ENCODE data around the gene SHANK3.

SHANK3 gene

GRCh38 chr22:50699001-50699755 is 26.6 kb downstream of the SHANK3 start:
- no peak for DNase-seq (ENCODE audit: low read depth in 2 of 2)

GRCh38 chr22:50699756-50700386 is 27.2 kb downstream of the SHANK3 start:
- DNase-seq (ENCODE audit: low read depth in 2 of 2): no peak

GRCh38 chr22:50700387-50701075 is 27.9 kb downstream of the SHANK3 start:
- DNase-seq (ENCODE audit: low read depth in 2 of 2): no peak

- no peak for DNase-seq (ENCODE audit: low read depth in 2 of 2)
Measured at GRCh38 chr22:50701076-50701419, 28.4 kb downstream of the SHANK3 start.

GRCh38 chr22:50701428-50702154 is 29.0 kb downstream of the SHANK3 start:
- DNase-seq (ENCODE audit: low read depth in 2 of 2): no peak

- no peak for DNase-seq (ENCODE audit: low read depth in 2 of 2)
Measured at GRCh38 chr22:50702261-50702671, 29.6 kb downstream of the SHANK3 start.

- DNase-seq (ENCODE audit: low read depth in 2 of 2): no peak
Measured at GRCh38 chr22:50702821-50703725, 30.4 kb downstream of the SHANK3 start.

- DNase-seq (ENCODE audit: low read depth in 2 of 2): no peak
Measured at GRCh38 chr22:50703726-50704509, 31.3 kb downstream of the SHANK3 start.

GRCh38 chr22:50704510-50705218 is 32.0 kb downstream of the SHANK3 start:
- DNase-seq (ENCODE audit: low read depth in 2 of 2): no peak

GRCh38 chr22:50705219-50705691 is 32.6 kb downstream of the SHANK3 start:
- no peak for DNase-seq (ENCODE audit: low read depth in 2 of 2)

GRCh38 chr22:50705851-50706351 is 33.3 kb downstream of the SHANK3 start:
- no peak for DNase-seq (ENCODE audit: low read depth in 2 of 2)

- DNase-seq (ENCODE audit: low read depth in 2 of 2): no peak
Measured at GRCh38 chr22:50706481-50707125, 34.0 kb downstream of the SHANK3 start.

GRCh38 chr22:50708474-50708873 is 35.9 kb downstream of the SHANK3 start:
- no peak for DNase-seq (ENCODE audit: low read depth in 2 of 2)

GRCh38 chr22:50708996-50709395 is 36.4 kb downstream of the SHANK3 start:
- no peak for DNase-seq (ENCODE audit: low read depth in 2 of 2)

- DNase-seq (ENCODE audit: low read depth in 2 of 2): no peak
Measured at GRCh38 chr22:50710221-50710620, 37.6 kb downstream of the SHANK3 start.

GRCh38 chr22:50710886-50711285 is 38.3 kb downstream of the SHANK3 start:
- DNase-seq (ENCODE audit: low read depth in 2 of 2): no peak

- no peak for DNase-seq (ENCODE audit: low read depth in 2 of 2)
Measured at GRCh38 chr22:50711446-50712340, 39.1 kb downstream of the SHANK3 start.

Measured in stimulated activated CD4-positive, alpha-beta T cell treated with anti-CD3 and anti-CD28 coated beads, Interleukin-1b, Interleukin-23, amount 100 ng/mL, for 4 hours (primary cell).